ENCODE measurements around the gene PRKG2. TPM values are rescaled to one million over a fixed set of nuclear protein-coding genes. Genes with fewer than 3 reads are reported as not detected.

The PRKG2 gene
- total RNA-seq, 4 donors from 2014 or later = 7.3 to 11.2 (median 8.8) TPM

DNA sequence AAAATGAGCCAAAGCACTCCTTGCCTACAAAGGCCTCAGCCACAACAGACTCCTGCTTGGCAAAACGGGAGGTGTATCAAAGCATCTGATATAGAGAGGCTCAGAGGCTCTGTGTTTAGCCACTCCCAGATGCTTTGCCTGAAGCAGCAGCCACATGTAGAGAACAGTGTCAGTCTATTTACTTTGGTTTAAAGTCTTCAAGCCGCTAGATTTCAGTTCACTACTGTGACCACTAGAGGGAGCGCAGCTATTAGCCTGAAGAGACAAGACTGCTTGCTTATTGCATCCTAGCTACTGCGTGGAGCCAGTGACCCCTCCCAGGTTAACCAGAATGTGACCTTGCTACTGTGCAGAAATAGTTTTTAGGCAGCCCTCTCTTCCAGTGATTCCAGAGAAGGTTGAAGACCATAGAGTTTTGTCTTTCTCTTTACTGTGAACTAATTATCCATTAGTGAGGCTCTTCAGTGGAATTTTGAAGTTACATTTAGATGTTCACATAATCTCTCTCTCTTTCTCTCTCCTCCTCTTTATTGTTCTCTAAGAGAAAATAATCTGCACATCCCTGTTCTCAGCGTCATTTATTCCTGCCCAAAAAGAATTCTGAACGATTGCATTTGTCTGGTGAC, 145.2 kb downstream of the PRKG2 start:
- 12% methylated on average over 6 of the region's 6 CpGs for WGBS
- no peaks in the 10 kb centered on the region for H3K9me3 ChIP-seq

DNA sequence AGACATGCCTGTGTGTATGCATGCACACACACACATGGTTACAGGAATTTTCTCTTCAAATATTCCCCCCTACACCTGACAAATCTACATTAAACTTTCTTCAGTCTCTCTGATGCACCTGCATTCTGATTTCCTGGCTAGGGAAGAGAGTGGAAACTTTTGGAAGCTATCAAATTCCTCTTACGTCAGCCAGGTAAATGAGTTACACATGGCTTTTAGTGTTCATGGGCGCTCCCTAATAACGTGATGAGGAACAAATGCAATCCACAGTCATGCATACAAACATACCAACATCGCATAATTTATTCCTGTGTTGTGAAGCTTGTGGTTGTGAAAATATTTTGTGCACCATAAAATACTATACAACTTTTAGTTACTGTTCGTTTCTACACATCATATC, 149.6 kb downstream of the PRKG2 start:
- Histone ChIP-seq H3K36me3 (no peaks in the 10 kb centered on the region), H3K27me3 (no peaks in the 10 kb centered on the region), H3K4me1 (peaks cover 0 to 14% (median 5%) of the 10 kb centered on the region in 4 donors), H3K4me3 (no peak overlapping the region), H3K27ac (replicated peaks in 1 of 4) (no peak overlapping the region), H3K9me3 (no peaks in the 10 kb centered on the region)
- WGBS = 68% methylated on average over 5 of the region's 5 CpGs
- no peak for DNase-seq (ENCODE audit: extremely low spot score)
- intact Hi-C loops (cut with DNase I) = no loop called here
- TF ChIP-seq, protein P1, sequence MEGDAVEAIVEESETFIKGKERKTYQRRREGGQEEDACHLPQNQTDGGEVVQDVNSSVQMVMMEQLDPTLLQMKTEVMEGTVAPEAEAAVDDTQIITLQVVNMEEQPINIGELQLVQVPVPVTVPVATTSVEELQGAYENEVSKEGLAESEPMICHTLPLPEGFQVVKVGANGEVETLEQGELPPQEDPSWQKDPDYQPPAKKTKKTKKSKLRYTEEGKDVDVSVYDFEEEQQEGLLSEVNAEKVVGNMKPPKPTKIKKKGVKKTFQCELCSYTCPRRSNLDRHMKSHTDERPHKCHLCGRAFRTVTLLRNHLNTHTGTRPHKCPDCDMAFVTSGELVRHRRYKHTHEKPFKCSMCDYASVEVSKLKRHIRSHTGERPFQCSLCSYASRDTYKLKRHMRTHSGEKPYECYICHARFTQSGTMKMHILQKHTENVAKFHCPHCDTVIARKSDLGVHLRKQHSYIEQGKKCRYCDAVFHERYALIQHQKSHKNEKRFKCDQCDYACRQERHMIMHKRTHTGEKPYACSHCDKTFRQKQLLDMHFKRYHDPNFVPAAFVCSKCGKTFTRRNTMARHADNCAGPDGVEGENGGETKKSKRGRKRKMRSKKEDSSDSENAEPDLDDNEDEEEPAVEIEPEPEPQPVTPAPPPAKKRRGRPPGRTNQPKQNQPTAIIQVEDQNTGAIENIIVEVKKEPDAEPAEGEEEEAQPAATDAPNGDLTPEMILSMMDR (IDR thresholded peaks at IDR 0.05) = no peak
- TF ChIP-seq POLR2AphosphoS5 (IDR thresholded peaks at IDR 0.05) = no peak
- no peak for TF ChIP-seq POLR2A (IDR thresholded peaks at IDR 0.05; ENCODE audit: low read depth)
- TF ChIP-seq EP300 (IDR thresholded peaks at IDR 0.05) = no peak

More for the DNA sequence above, 145.2 kb downstream of the PRKG2 start:
- Histone ChIP-seq H3K4me1 (peaks cover 0 to 5% (median 3%) of the 10 kb centered on the region in 4 donors), H3K36me3 (no peaks in the 10 kb centered on the region), H3K27ac (replicated peaks in 1 of 4) (no peak overlapping the region), H3K27me3 (no peaks in the 10 kb centered on the region), H3K4me3 (no peak overlapping the region)
- intact Hi-C loops (cut with DNase I) = loop anchor here (2.0 kb wide), 2 partner anchors 189 to 281 kb away; no protein-coding TSS in a partner anchor
- no peak for TF ChIP-seq POLR2AphosphoS5 (IDR thresholded peaks at IDR 0.05)
- TF ChIP-seq, protein P1 (IDR thresholded peaks at IDR 0.05) = peak; percentile 85 to 91 (median 90)
- no peak for DNase-seq (ENCODE audit: extremely low spot score)

DNA sequence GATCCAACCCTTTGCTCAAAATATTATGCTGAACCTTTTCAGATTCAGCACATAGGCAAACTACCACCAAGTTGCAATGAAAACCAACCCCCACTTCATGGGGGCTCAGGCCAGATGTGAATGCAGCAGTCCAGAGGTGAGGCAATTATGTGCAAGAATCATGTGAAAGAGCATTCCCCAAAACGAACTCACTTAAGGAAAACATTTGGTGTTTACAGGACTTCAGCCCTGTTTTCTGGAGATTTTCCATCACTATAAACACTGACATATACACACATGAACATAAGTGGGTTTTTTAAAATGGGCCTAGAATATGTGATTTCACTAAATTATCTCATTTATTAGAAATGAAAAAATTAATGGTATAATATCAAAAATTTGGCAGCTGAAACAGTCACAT, 153.0 kb downstream of the PRKG2 start:
- no peak for DNase-seq (ENCODE audit: extremely low spot score)
- intact Hi-C loops (cut with DNase I) = no loop called here
- Histone ChIP-seq H3K4me1 (peaks cover 0 to 14% (median 2%) of the 10 kb centered on the region in 4 donors), H3K4me3 (no peak overlapping the region), H3K27me3 (no peaks in the 10 kb centered on the region), H3K27ac (replicated peaks in 1 of 4) (no peak overlapping the region), H3K36me3 (no peaks in the 10 kb centered on the region), H3K9me3 (no peaks in the 10 kb centered on the region)
- WGBS = 57% methylated on average over 1 of the region's 1 CpG
- no peak for TF ChIP-seq POLR2AphosphoS5 (IDR thresholded peaks at IDR 0.05)
- TF ChIP-seq EP300 (IDR thresholded peaks at IDR 0.05) = no peak
- TF ChIP-seq, protein P1 (IDR thresholded peaks at IDR 0.05) = no peak
- no peak for TF ChIP-seq POLR2A (IDR thresholded peaks at IDR 0.05; ENCODE audit: low read depth)

DNA sequence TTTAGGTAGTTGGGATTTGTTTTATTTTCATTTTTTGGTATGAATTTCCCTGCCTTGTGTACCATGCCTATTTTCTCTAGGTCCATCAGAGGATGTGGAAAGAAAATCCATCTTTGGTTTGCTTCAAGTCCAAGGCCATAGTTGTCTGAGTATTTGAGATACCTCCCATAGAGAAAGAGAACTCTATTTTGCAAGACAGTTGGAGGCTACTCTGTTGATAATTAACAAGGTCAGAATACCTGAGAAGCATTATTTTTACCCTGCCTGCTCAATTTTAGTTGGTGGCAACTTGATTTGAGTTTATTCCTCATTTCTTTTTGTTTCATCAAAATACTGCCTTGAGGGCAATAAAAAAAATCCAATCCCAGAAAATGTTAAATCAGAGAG, 153.7 kb downstream of the PRKG2 start:
- H3K9me3 ChIP-seq = no peaks in the 10 kb centered on the region
- no peak for DNase-seq (ENCODE audit: extremely low spot score)
- intact Hi-C loops (cut with DNase I) = no loop called here
- H3K4me1 ChIP-seq = peaks cover 0 to 14% (median 2%) of the 10 kb centered on the region in 4 donors
- no peak for TF ChIP-seq POLR2A (IDR thresholded peaks at IDR 0.05; ENCODE audit: low read depth)
- TF ChIP-seq, protein P1 (IDR thresholded peaks at IDR 0.05) = no peak
- no peaks in the 10 kb centered on the region for H3K27me3 ChIP-seq
- no peak overlapping the region for H3K4me3 ChIP-seq
- H3K36me3 ChIP-seq = no peaks in the 10 kb centered on the region
- no peak overlapping the region for H3K27ac ChIP-seq (replicated peaks in 1 of 4)
